IMR-90 (cell line): ENCODE measurements around the gene IL17REL.

Experiments used
- CTCF ChIP-seq: conservative IDR thresholded peaks from 2 replicates; pipeline ENCODE4 v1.5.1; 2012; ENCODE audit warnings: mild to moderate bottlenecking, low read depth, low read length, improper control_type of control experiment
- MXI1 ChIP-seq: IDR thresholded peaks from 2 replicates; pipeline ENCODE4 v1.6.1; 2012; ENCODE audit warnings: low read depth, mild to moderate bottlenecking, low read length, moderate library complexity, borderline replicate concordance
- POLR2A ChIP-seq: IDR thresholded peaks from 2 replicates; pipeline ENCODE4 v1.6.1; 2012; ENCODE audit warnings: mild to moderate bottlenecking, low read depth, low read length
- RAD21 ChIP-seq: IDR thresholded peaks from 2 replicates; pipeline ENCODE4 v1.6.1; 2012; ENCODE audit warnings: low read length, improper control_type of control experiment

- TF ChIP-seq CTCF (no peak), MXI1 (no peak), RAD21 (no peak), POLR2A (no peak)
These were observed 14.4 kb downstream of the IL17REL start for GRCh38 chr22:49997932-49998717.
